K562 (cell line): Measurements from ENCODE around the gene COX4I2. TPM values are rescaled to one million over a fixed set of nuclear protein-coding genes. Genes with fewer than 3 reads are reported as not detected.

Experiments used
- BCLAF1 ChIP-seq, 2 experiments: fragments of 450-650 bp in 1 of 2; IDR thresholded peaks; 2 replicates each; pipeline ENCODE4 v1.6.1; 2011 to 2017; ENCODE audit warnings: low read depth in 2 of 2, antibody characterized with exemption in 1 of 2, borderline replicate concordance in 1 of 2, low read length in 1 of 2, mild to moderate bottlenecking in 1 of 2, mixed read lengths in 1 of 2; ENCODE audit not compliant: control insufficient read depth in 1 of 2
- CEBPB ChIP-seq: fragments of 450-650 bp; IDR thresholded peaks from 2 replicates; pipeline ENCODE4 v1.6.1; 2016; ENCODE audit warnings: missing genetic modification characterization, missing compliant biosample characterization
- CHD1 ChIP-seq: fragments of 200-600 bp; sonication (generic); IDR thresholded peaks from one replicate; pipeline ENCODE4 v1.6.1; 2012; ENCODE audit warnings: mild to moderate bottlenecking, moderate library complexity, low read length, inconsistent platforms
- GATAD2B ChIP-seq: fragments of 450-650 bp; IDR thresholded peaks from 2 replicates; pipeline ENCODE4 v1.6.1; 2017; ENCODE audit warnings: mild to moderate bottlenecking, borderline replicate concordance
- GTF2F1 ChIP-seq: IDR thresholded peaks from 2 replicates; pipeline ENCODE4 v1.6.1; 2011; ENCODE audit warnings: low read depth, low read length, improper control_type of control experiment
- HCFC1 ChIP-seq: IDR thresholded peaks from 2 replicates; pipeline ENCODE4 v1.6.1; 2012; ENCODE audit warnings: low read depth, low read length, improper control_type of control experiment
- HMG20B ChIP-seq: fragments of 250-450 bp; sonication (Bioruptor Pico); IDR thresholded peaks from 2 replicates; pipeline ENCODE4 v1.5.0; 2021; ENCODE audit warnings: mild to moderate bottlenecking
- MTA3 ChIP-seq: fragments of 450-650 bp; formaldehyde crosslinking; IDR thresholded peaks from 2 replicates; pipeline ENCODE4 v1.6.1; 2017; ENCODE audit warnings: mild to moderate bottlenecking, borderline replicate concordance
- MXI1 ChIP-seq: IDR thresholded peaks from 2 replicates; pipeline ENCODE4 v1.6.1; 2011; ENCODE audit warnings: low read depth, mild to moderate bottlenecking, improper control_type of control experiment, low read length
- NCOA1 ChIP-seq: fragments of 450-650 bp; IDR thresholded peaks from 2 replicates; pipeline ENCODE4 v1.6.1; 2016; ENCODE audit warnings: low read depth
- NFIC ChIP-seq: fragments of 450-650 bp; IDR thresholded peaks from 2 replicates; pipeline ENCODE4 v1.6.1; 2017; ENCODE audit warnings: mild to moderate bottlenecking, inconsistent platforms
- SRSF9 ChIP-seq: fragments of 200-400 bp; formaldehyde crosslinking; IDR thresholded peaks from 2 replicates; pipeline ENCODE4 v1.6.1; 2017; ENCODE audit warnings: low read depth, low read length, borderline replicate concordance
- STAT5B ChIP-seq: fragments of 250-450 bp; sonication (Bioruptor Pico); IDR thresholded peaks from 2 replicates; pipeline ENCODE4 v1.8.0; 2021; ENCODE audit warnings: mild to moderate bottlenecking, inconsistent platforms
- TEAD2 ChIP-seq: fragments of 450-650 bp; IDR thresholded peaks from 2 replicates; pipeline ENCODE4 v1.6.1; 2016; ENCODE audit warnings: missing genetic modification characterization, control low read depth, missing compliant biosample characterization
- YY1 ChIP-seq, 3 experiments: IDR thresholded peaks; 2 replicates each; pipeline ENCODE4 v1.6.1; 2011; ENCODE audit warnings: low read length in 2 of 3, mild to moderate bottlenecking in 2 of 3, moderate library complexity in 2 of 3, borderline replicate concordance in 1 of 3, control low read depth in 1 of 3, low read depth in 1 of 3; ENCODE audit not compliant: insufficient read depth in 3 of 3, insufficient replicate concordance in 2 of 3, control insufficient read depth in 1 of 3, insufficient read length in 1 of 3; ENCODE audit errors: extremely low read depth in 1 of 3
- ZBTB1 ChIP-seq: sonication (generic); formaldehyde crosslinking; IDR thresholded peaks from 2 replicates; pipeline ENCODE4 v1.8.1; 2023; ENCODE audit warnings: missing genetic modification reagents, low read depth, mild to moderate bottlenecking, borderline replicate concordance
- ZHX1 ChIP-seq: fragments of 150-350 bp; conservative IDR thresholded peaks from 2 replicates; pipeline ENCODE4 v1.6.1; 2014; ENCODE audit warnings: low read length
- ZNF354B ChIP-seq: fragments of 250-450 bp; sonication (Bioruptor Pico); IDR thresholded peaks from 2 replicates; pipeline ENCODE4 v1.4.0; 2020
- ZNF41 ChIP-seq: fragments of 250-450 bp; sonication (Bioruptor Pico); conservative IDR thresholded peaks from 2 replicates; pipeline ENCODE4 v1.4.0; 2020; ENCODE audit warnings: mild to moderate bottlenecking
- ZNF449 ChIP-seq: fragments of 250-450 bp; sonication (Bioruptor Pico); IDR thresholded peaks from 2 replicates; pipeline ENCODE4 v1.8.0; 2022; ENCODE audit warnings: moderate library complexity, mild to moderate bottlenecking, inconsistent platforms
- ZNF583 ChIP-seq: fragments of 250-450 bp; sonication (Bioruptor Pico); IDR thresholded peaks from 2 replicates; pipeline ENCODE4 v1.4.0; 2020
- polyA plus RNA-seq, 8 experiments: library from polyadenylated mRNA; depleted of rRNA in 4 of 8; stranded (reverse) in 5 of 8; unstranded in 3 of 8; fragments of >200 nt; fragmentation: Nextera tagmentation in 2 of 8; fragmentation: Illumina TruSeq in 1 of 8; extraction: Ambion mirVana in 2 of 8; extraction: Trizol in 1 of 8; gene quantifications; 2 replicates each; pipeline versions ENCODE4 v1.2.1 to v1.2.3, GENCODE V29; 2011 to 2014; ENCODE audit warnings: inconsistent platforms in 1 of 8, missing spikeins in 1 of 8
- total RNA-seq, 7 experiments: library from RNA; depleted of rRNA in 6 of 7; stranded (reverse); fragments of >200 nt in 6 of 7; fragmentation: Illumina TruSeq in 2 of 7; extraction: Trizol in 2 of 7; gene quantifications; 2 replicates each; pipeline versions ENCODE4 v1.2.1 to v1.2.3, GENCODE V29; 2011 to 2021; ENCODE audit warnings: low replicate concordance in 1 of 7

The COX4I2 gene
- total and polyA plus RNA-seq, 9 of the 15 experiments (the other 6 are each of a cell fraction or from before 2014, with no cell fraction given), result not detected

- no peak for TF ChIP-seq SRSF9
- TF ChIP-seq GTF2F1, result peak; percentile 53; the same call in 1 of the 2 replicates
- TF ChIP-seq NCOA1, result no peak
- TF ChIP-seq CEBPB (tag), result no peak
- peak; percentile 78 for TF ChIP-seq MXI1
- TF ChIP-seq CHD1, result no peak
- TF ChIP-seq ZBTB1 (CRISPR knock-in tag), result no peak; the same call in 1 of the 2 replicates
- 0 out of 2 replicates have a peak, but pooled peaks have one; percentile 5 for TF ChIP-seq NFIC
- TF ChIP-seq ZNF449 (CRISPR knock-in tag), result no peak
- TF ChIP-seq HCFC1, result peak; percentile 42; the same call in 1 of the 2 replicates
- no peak for TF ChIP-seq ZHX1
- peak; percentile 80; the same call in 1 of the 2 replicates for TF ChIP-seq MTA3
- TF ChIP-seq GATAD2B, result no peak; the same call in 1 of the 2 replicates
- no peak for TF ChIP-seq STAT5B (CRISPR knock-in tag)
- no peak for TF ChIP-seq ZNF583
- no peak for TF ChIP-seq HMG20B
- no peak for TF ChIP-seq TEAD2 (tag)
- peak in 2 of 3 experiments; percentile 36 to 53 for TF ChIP-seq YY1 (IDR thresholded peaks at IDR 0.05; ENCODE audit: borderline replicate concordance in 1 of 3, control insufficient read depth in 1 of 3, extremely low read depth in 1 of 3, insufficient read depth in 3 of 3, insufficient read length in 1 of 3, insufficient replicate concordance in 2 of 3, low read depth in 1 of 3, low read length in 2 of 3)
- no peak for TF ChIP-seq ZNF41 (CRISPR knock-in tag)
- no peak for TF ChIP-seq ZNF354B (CRISPR knock-in tag)
- TF ChIP-seq BCLAF1 (IDR thresholded peaks at IDR 0.05; ENCODE audit: borderline replicate concordance in 1 of 2, control insufficient read depth in 1 of 2, low read depth in 2 of 2, low read length in 1 of 2), result no peak
These were observed 33.7 kb upstream of the COX4I2 start (continued) for GRCh38 chr20:31603822-31604566.
